Psoas muscle (tissue), 8 donors: ENCODE measurements around the gene C14orf180. TPM values are rescaled to one million over a fixed set of nuclear protein-coding genes. Genes with fewer than 3 reads are reported as not detected.

Experiments
- ATAC-seq, 4 donors: fragments of 200-7000 bp; cut with Tn5 transposase; one replicate each; pipeline ENCODE4 v1.9.1; 2020; ENCODE audit warnings: moderate library complexity in 3 of 4, mild to moderate bottlenecking in 2 of 4
- DNase-seq, 2 donors: peaks; one replicate each; pipeline ENCODE4 v3.0.0-alpha.2; 2020
- H3K27ac ChIP-seq: fragments of 200-600 bp; one replicate; pipeline ENCODE4 v1.8.0; 2022
- H3K27me3 ChIP-seq, 3 donors: fragments of 200-600 bp in 1 of 3; one replicate each; pipeline versions ENCODE4 v1.6.1 to v1.8.0; 2013 to 2022; ENCODE audit warnings: low read length in 2 of 3, mild to moderate bottlenecking in 2 of 3, moderate library complexity in 1 of 3; ENCODE audit not compliant: insufficient read depth in 3 of 3
- H3K36me3 ChIP-seq, 2 donors: fragments of 200-600 bp in 1 of 2; one replicate each; pipeline versions ENCODE4 v1.6.1 to v1.8.0; 2013 to 2022; ENCODE audit warnings: low read depth in 1 of 2, mild to moderate bottlenecking in 1 of 2, moderate library complexity in 1 of 2; ENCODE audit not compliant: insufficient read depth in 1 of 2
- H3K4me1 ChIP-seq: fragments of 200-600 bp; one replicate; pipeline ENCODE4 v1.8.0; 2022
- H3K4me3 ChIP-seq: fragments of 200-600 bp; one replicate; pipeline ENCODE4 v1.8.0; 2022; ENCODE audit warnings: mild to moderate bottlenecking
- H3K9me3 ChIP-seq: fragments of 200-600 bp; one replicate; pipeline ENCODE4 v1.8.0; 2022
- CTCF ChIP-seq: fragments of 200-600 bp; IDR thresholded peaks from one replicate; pipeline ENCODE4 v1.8.0; 2022; ENCODE audit warnings: antibody characterized with exemption
- WGBS, 3 donors: extraction: QIAGEN DNeasy Blood & Tissue Kit; methylation state at CpG; one replicate each; pipeline versions ENCODE4 v1.1.6 to v1.1.7; 2013; 5-methylcytosine and 5-hydroxymethylcytosine counted together
- intact Hi-C, 2 donors: fragments of 100-400 bp; cut with DNase I; formaldehyde crosslinking; loops; one replicate each; pipeline versions ENCODE4 v1.11.0 to v1.14.2; 2022
- polyA plus RNA-seq, 3 donors: library from polyadenylated mRNA; stranded (reverse); fragments of 200-250 nt; gene quantifications; one replicate each; pipeline ENCODE4 v1.2.3, GENCODE V29; 2013
- total RNA-seq, 4 donors: library from RNA; stranded (reverse); fragmentation: NEBNext Ultra II Directional in 2 of 4; extraction: Animal tissue kit (Norgen Biotek cat#: 25700) in 2 of 4; gene quantifications; one replicate each; pipeline versions ENCODE4 v1.2.1 to v1.2.4, GENCODE V29; 2021 to 2023
- donor health status: healthy with polysubstance abuse.
- donor health status: DM: no; HTN: no; CAD: no; lungs with moderate emphysema.
- donor health status: Bipolar disorder and iron deficiency.
- donor health status: healthy.
- donor health status: DM: yes; HTN: yes; CAD: no.
- donor health status: DM: no; HTN: no; CAD: no.
- donor health status: DM: no; HTN: no; CAD: no.
- donor health status: DM: yes; HTN: yes; CAD: no.

The C14orf180 gene
- total and polyA plus RNA-seq, 7 donors: 0.32 to 7.3 (median 0.58) TPM

- DNase-seq (peak in 1 of 2 donors; percentile 41), ATAC-seq (no peak)
- Histone ChIP-seq H3K4me3 (no peak overlapping the region), H3K4me1 (no peaks in the 10 kb centered on the region), H3K27ac (no peak overlapping the region), H3K27me3 (peaks cover 0 to 6% (median 6%) of the 10 kb centered on the region in 3 donors), H3K9me3 (no peaks in the 10 kb centered on the region), H3K36me3 (no peaks in the 10 kb centered on the region)
- WGBS, 3 donors: 71 to 75% (median 75%) methylated on average over 16 of the region's 16 CpGs
- no peak for TF ChIP-seq CTCF
- intact Hi-C loops: no loop called here
Measured at GRCh38 chr14:104558231-104559027, 21.1 kb upstream of the C14orf180 start.

- H3K4me1 ChIP-seq: no peaks in the 10 kb centered on the region
- no peak overlapping the region for H3K27ac ChIP-seq
- ATAC-seq: no peak
- intact Hi-C loops: no loop called here
- peaks cover 0 to 8% (median 4%) of the 10 kb centered on the region in 3 donors for H3K27me3 ChIP-seq
- TF ChIP-seq CTCF: no peak
- DNase-seq: peak; percentile 8 to 43
- H3K36me3 ChIP-seq: no peaks in the 10 kb centered on the region
- H3K4me3 ChIP-seq: no peak overlapping the region
- 86 to 89% (median 88%) methylated on average over 15 of the region's 15 CpGs for WGBS, 3 donors
- no peaks in the 10 kb centered on the region for H3K9me3 ChIP-seq
Measured at GRCh38 chr14:104559028-104559803, 20.3 kb upstream of the C14orf180 start.

GRCh38 chr14:104559804-104560585 is 19.6 kb upstream of the C14orf180 start:
- no peak for TF ChIP-seq CTCF
- Histone ChIP-seq H3K27me3 (peaks cover 0 to 11% (median 1%) of the 10 kb centered on the region in 3 donors), H3K36me3 (no peaks in the 10 kb centered on the region), H3K27ac (no peak overlapping the region), H3K4me1 (no peaks in the 10 kb centered on the region), H3K9me3 (no peaks in the 10 kb centered on the region), H3K4me3 (no peak overlapping the region)
- intact Hi-C loops: loop anchor here (5.0 kb wide), 2 partner anchors 423 to 483 kb away; partner anchors contain the start of gene KIF26A (in 1 of the 2)
- 82 to 86% (median 83%) methylated on average over 21 of the region's 21 CpGs for WGBS, 3 donors
- no peak for ATAC-seq
- peak; percentile 7 to 34 for DNase-seq

- H3K27me3 ChIP-seq: peaks cover 0 to 16% (median 4%) of the 10 kb centered on the region in 3 donors
- intact Hi-C loops: loop anchor here (5.0 kb wide), 2 partner anchors 423 to 483 kb away; partner anchors contain the start of gene KIF26A (in 1 of the 2)
- 81 to 95% (median 89%) methylated on average over 3 of the region's 3 CpGs for WGBS, 3 donors
- DNase-seq: peak; percentile 1 to 23
- H3K36me3 ChIP-seq: no peaks in the 10 kb centered on the region
- no peak overlapping the region for H3K4me3 ChIP-seq
- no peaks in the 10 kb centered on the region for H3K9me3 ChIP-seq
- no peak for ATAC-seq
- TF ChIP-seq CTCF: no peak
- H3K4me1 ChIP-seq: no peaks in the 10 kb centered on the region
- no peak overlapping the region for H3K27ac ChIP-seq
Measured at GRCh38 chr14:104560586-104560945, 19.0 kb upstream of the C14orf180 start.
